Fibroblast of mammary gland (primary cell): ENCODE measurements around the gene ERAP2.

Source experiments
- DNase-seq: peaks from one replicate; pipeline ENCODE4 v3.0.0-alpha.2; 2010; ENCODE audit warnings: low read depth
- H3K4me3 ChIP-seq: 2 replicates; pipeline ENCODE4 v1.5.1; 2011; ENCODE audit warnings: low read depth, mild to moderate bottlenecking, low read length, moderate library complexity; ENCODE audit not compliant: control insufficient read depth
- CTCF ChIP-seq: conservative IDR thresholded peaks from 2 replicates; pipeline ENCODE4 v1.5.1; 2011; ENCODE audit warnings: low read depth, low read length, inconsistent platforms; ENCODE audit not compliant: control insufficient read depth, insufficient read depth

Gene ERAP2

GRCh38 chr5:96904054-96904931, 28.0 kb downstream of the ERAP2 start:
- H3K4me3 ChIP-seq, result no peak overlapping the region
- no peak for DNase-seq
- TF ChIP-seq CTCF, result no peak

- no peak for TF ChIP-seq CTCF
- DNase-seq, result no peak
- H3K4me3 ChIP-seq, result no peak overlapping the region
Observed at GRCh38 chr5:96905864-96906263, 29.6 kb downstream of the ERAP2 start.

GRCh38 chr5:96909003-96909402, 32.7 kb downstream of the ERAP2 start:
- no peak overlapping the region for H3K4me3 ChIP-seq
- no peak for TF ChIP-seq CTCF
- no peak for DNase-seq

GRCh38 chr5:96909435-96909834, 33.1 kb downstream of the ERAP2 start:
- H3K4me3 ChIP-seq, result no peak overlapping the region
- TF ChIP-seq CTCF, result no peak
- no peak for DNase-seq

- H3K4me3 ChIP-seq, result no peak overlapping the region
- TF ChIP-seq CTCF, result no peak
- no peak for DNase-seq
Observed at GRCh38 chr5:96911139-96911538, 34.8 kb downstream of the ERAP2 start.

GRCh38 chr5:96913233-96913632, 36.9 kb downstream of the ERAP2 start:
- TF ChIP-seq CTCF, result no peak
- DNase-seq, result no peak
- H3K4me3 ChIP-seq, result no peak overlapping the region

GRCh38 chr5:96919754-96920197, 43.5 kb downstream of the ERAP2 start:
- TF ChIP-seq CTCF, result no peak
- DNase-seq, result no peak

More at GRCh38 chr5:96919754-96920197, 43.5 kb downstream of the ERAP2 start:
- no peak overlapping the region for H3K4me3 ChIP-seq
